LNCAP (cell line): ENCODE data around the gene DDX20.
A peak's percentile ranks its signal among the peaks of the same experiment; 100 is the strongest.

Source experiments
- CTCF ChIP-seq: fragments of 450-650 bp; IDR thresholded peaks from 2 replicates; pipeline ENCODE4 v1.5.1; 2017; ENCODE audit warnings: mild to moderate bottlenecking

Gene DDX20

GRCh38 chr1:111758373-111758772, 2.7 kb downstream of the DDX20 start:
- TF ChIP-seq CTCF: no peak

GRCh38 chr1:111761717-111762116, 6.0 kb downstream of the DDX20 start:
- TF ChIP-seq CTCF: no peak

GRCh38 chr1:111762332-111762731, 6.6 kb downstream of the DDX20 start:
- no peak for TF ChIP-seq CTCF

- TF ChIP-seq CTCF: no peak
Observed at GRCh38 chr1:111768023-111768422, 12.3 kb downstream of the DDX20 start.

- no peak for TF ChIP-seq CTCF
Observed at GRCh38 chr1:111768625-111769024, 12.9 kb downstream of the DDX20 start.

GRCh38 chr1:111769517-111770146, 13.9 kb downstream of the DDX20 start:
- TF ChIP-seq CTCF: peak; percentile 88

- TF ChIP-seq CTCF: no peak
Observed at GRCh38 chr1:111770916-111771315, 15.2 kb downstream of the DDX20 start.

GRCh38 chr1:111775966-111776365, 20.3 kb downstream of the DDX20 start:
- no peak for TF ChIP-seq CTCF
